Astrocyte (in vitro differentiated cells and primary cell): ENCODE measurements around the gene RAB17. TPM values are rescaled to one million over a fixed set of nuclear protein-coding genes. Genes with fewer than 3 reads are reported as not detected.

Source experiments
- DNase-seq: peaks from one replicate; pipeline ENCODE4 v3.0.0-alpha.2; 2010; ENCODE audit warnings: low read depth
- FAIRE-seq: peaks from 2 replicates; lab custom pipeline; 2011; peaks lifted over from hg19 to GRCh38; lab: Jason Lieb, UNC
- H2AFZ ChIP-seq: 2 replicates; pipeline ENCODE4 v1.6.0; 2012; ENCODE audit warnings: low read depth, low read length, inconsistent platforms
- H3K27ac ChIP-seq: 2 replicates; pipeline ENCODE4 v1.5.1; 2011; ENCODE audit warnings: low read depth, low read length, inconsistent platforms
- H3K27me3 ChIP-seq: 2 replicates; pipeline ENCODE4 v1.6.0; 2011; ENCODE audit warnings: low read length, inconsistent platforms; ENCODE audit not compliant: insufficient read depth
- H3K36me3 ChIP-seq: 2 replicates; pipeline ENCODE4 v1.5.1; 2011; ENCODE audit warnings: low read length, inconsistent platforms; ENCODE audit not compliant: insufficient read depth
- H3K4me1 ChIP-seq: 2 replicates; pipeline ENCODE4 v1.5.1; 2011; ENCODE audit warnings: low read length, inconsistent platforms; ENCODE audit not compliant: insufficient read depth
- H3K4me2 ChIP-seq: 2 replicates; pipeline ENCODE4 v1.6.0; 2012; ENCODE audit warnings: low read length, inconsistent platforms
- H3K4me3 ChIP-seq: 2 replicates; pipeline ENCODE4 v1.5.1; 2011; ENCODE audit warnings: low read depth, mild to moderate bottlenecking, low read length, inconsistent platforms; ENCODE audit not compliant: insufficient read depth
- H3K79me2 ChIP-seq: 2 replicates; pipeline ENCODE4 v1.6.0; 2012; ENCODE audit warnings: mild to moderate bottlenecking, low read length, inconsistent platforms; ENCODE audit not compliant: insufficient read depth
- H3K9ac ChIP-seq: 2 replicates; pipeline ENCODE4 v1.6.0; 2012; ENCODE audit warnings: mild to moderate bottlenecking, low read length, inconsistent platforms
- H3K9me3 ChIP-seq: 2 replicates; pipeline ENCODE4 v1.5.1; 2012; ENCODE audit warnings: low read depth, mild to moderate bottlenecking, low read length, inconsistent platforms; ENCODE audit not compliant: insufficient read depth
- H4K20me1 ChIP-seq: 2 replicates; pipeline ENCODE4 v1.6.0; 2012; ENCODE audit warnings: low read length, inconsistent platforms; ENCODE audit not compliant: insufficient read depth
- H3K27ac Mint-ChIP-seq: one replicate; pipeline ENCODE4 v1.8.0; 2021; ENCODE audit warnings: mild to moderate bottlenecking, mixed read lengths; ENCODE audit not compliant: unreplicated experiment
- H3K27me3 Mint-ChIP-seq: one replicate; pipeline ENCODE4 v1.8.0; 2021; ENCODE audit warnings: low read depth, mixed read lengths; ENCODE audit not compliant: unreplicated experiment
- H3K36me3 Mint-ChIP-seq: one replicate; pipeline ENCODE4 v1.8.0; 2021; ENCODE audit warnings: low read depth, mixed read lengths; ENCODE audit not compliant: unreplicated experiment
- H3K4me1 Mint-ChIP-seq: one replicate; pipeline ENCODE4 v1.8.0; 2021; ENCODE audit warnings: low read depth, mixed read lengths; ENCODE audit not compliant: unreplicated experiment
- H3K4me3 Mint-ChIP-seq: one replicate; pipeline ENCODE4 v1.8.0; 2021; ENCODE audit warnings: mild to moderate bottlenecking, moderate library complexity, mixed read lengths; ENCODE audit not compliant: unreplicated experiment
- H3K9me3 Mint-ChIP-seq: one replicate; pipeline ENCODE4 v1.8.0; 2021; ENCODE audit warnings: mild to moderate bottlenecking, mixed read lengths; ENCODE audit not compliant: unreplicated experiment
- EZH2 ChIP-seq: IDR thresholded peaks from 2 replicates; pipeline ENCODE4 v1.6.1; 2012; ENCODE audit warnings: mild to moderate bottlenecking, low read length, inconsistent platforms; ENCODE audit not compliant: insufficient read depth
- total RNA-seq: library from RNA; stranded (reverse); gene quantifications from 2 replicates; pipeline ENCODE4 v1.2.1, GENCODE V29; 2021
- TF ChIP-seq, protein P1 (sequence below): IDR thresholded peaks from 2 replicates; pipeline ENCODE4 v1.5.1; 2011; ENCODE audit warnings: low read depth, mild to moderate bottlenecking, inconsistent platforms, low read length, moderate library complexity; ENCODE audit not compliant: insufficient read depth

Gene RAB17
- total RNA-seq, 1 donor from 2014 or later, result 1.4 TPM

DNA sequence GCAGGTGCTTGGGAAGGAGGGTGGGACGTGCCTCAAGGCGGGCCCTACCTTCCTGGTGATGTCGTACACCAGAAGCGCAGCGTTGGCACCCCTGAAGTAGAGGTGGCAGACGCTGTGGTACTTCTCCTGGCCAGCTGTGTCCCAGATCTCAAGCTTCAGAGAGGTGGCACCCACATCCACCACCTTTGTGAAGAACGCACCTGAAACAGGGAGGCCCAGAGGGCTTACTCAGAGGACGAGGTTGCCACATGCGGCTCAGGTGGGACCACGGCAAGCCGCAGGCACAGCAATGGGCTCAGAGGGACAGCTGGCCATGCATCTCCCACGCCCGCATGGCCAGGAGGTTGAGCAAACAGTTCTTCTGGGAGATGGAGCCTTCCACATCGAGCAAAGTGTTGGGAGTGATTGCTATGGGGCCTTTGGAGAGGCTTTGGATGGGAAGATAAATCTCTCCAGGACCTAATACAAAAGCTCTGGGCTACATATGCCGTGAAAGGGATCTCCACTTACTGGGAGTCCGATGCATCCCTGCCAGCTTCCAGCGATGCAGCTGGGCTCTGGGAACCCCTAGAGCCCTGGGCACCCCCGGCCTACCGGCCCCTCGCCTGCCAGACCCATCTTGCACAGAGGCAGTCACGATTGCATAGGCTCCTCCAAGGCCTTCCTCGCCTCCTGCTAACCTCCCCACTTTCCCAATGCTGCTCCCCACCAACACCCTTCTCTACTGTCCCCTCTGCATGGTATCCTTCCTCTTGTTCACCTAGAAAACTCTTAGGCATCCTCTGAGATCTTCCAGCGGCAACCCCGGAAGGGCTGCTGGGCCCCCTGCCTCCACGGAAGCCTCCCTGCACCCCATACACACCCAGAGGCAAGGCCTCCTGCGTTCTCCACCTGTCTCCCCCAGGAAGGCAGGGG lies 12.3 kb downstream of the RAB17 start:
- H3K9me3 ChIP-seq, result no peaks in the 10 kb centered on the region
- DNase-seq (no peak), FAIRE-seq (no peak)

DNA sequence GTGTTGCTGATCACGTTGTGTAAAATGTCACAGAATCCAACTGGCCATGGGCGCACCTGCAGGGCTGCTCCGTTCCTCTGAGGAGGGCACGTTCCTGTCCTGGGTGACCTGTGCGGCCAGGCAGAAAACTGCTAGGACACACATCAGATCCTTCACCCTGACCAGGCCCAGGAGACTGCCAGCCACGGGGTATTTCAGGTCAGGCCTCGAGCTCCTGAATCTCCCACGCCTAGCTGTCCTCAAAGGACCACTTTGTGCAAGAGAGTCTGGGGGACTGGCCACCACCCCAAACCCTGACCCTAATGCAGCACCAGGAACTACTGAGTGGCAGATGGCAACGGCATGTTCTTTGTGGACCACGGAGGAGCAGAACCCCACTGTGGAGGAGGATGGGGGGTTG lies 13.1 kb downstream of the RAB17 start:
- Histone ChIP-seq H3K27ac (no peak overlapping the region), H3K36me3 (no peaks in the 10 kb centered on the region), H3K4me1 (peaks cover 7% of the 10 kb centered on the region), H3K9me3 (no peaks in the 10 kb centered on the region), H3K27me3 (peaks cover 6% of the 10 kb centered on the region), H3K79me2 (no peaks in the 10 kb centered on the region), H3K9ac (no peak overlapping the region), H2AFZ (no peak overlapping the region), H4K20me1 (no peaks in the 10 kb centered on the region), H3K4me3 (no peak overlapping the region), H3K4me2 (no peak overlapping the region)
- FAIRE-seq, result no peak
- Mint-ChIP-seq H3K4me1 (peaks cover 2% of the 10 kb centered on the region), H3K9me3 (no peaks in the 10 kb centered on the region), H3K36me3 (peaks cover 1% of the 10 kb centered on the region), H3K27me3 (peaks cover 25% of the 10 kb centered on the region), H3K27ac (no peak overlapping the region), H3K4me3 (no peak overlapping the region)
- no peak for DNase-seq
- TF ChIP-seq EZH2, result no peak
- TF ChIP-seq, protein P1, sequence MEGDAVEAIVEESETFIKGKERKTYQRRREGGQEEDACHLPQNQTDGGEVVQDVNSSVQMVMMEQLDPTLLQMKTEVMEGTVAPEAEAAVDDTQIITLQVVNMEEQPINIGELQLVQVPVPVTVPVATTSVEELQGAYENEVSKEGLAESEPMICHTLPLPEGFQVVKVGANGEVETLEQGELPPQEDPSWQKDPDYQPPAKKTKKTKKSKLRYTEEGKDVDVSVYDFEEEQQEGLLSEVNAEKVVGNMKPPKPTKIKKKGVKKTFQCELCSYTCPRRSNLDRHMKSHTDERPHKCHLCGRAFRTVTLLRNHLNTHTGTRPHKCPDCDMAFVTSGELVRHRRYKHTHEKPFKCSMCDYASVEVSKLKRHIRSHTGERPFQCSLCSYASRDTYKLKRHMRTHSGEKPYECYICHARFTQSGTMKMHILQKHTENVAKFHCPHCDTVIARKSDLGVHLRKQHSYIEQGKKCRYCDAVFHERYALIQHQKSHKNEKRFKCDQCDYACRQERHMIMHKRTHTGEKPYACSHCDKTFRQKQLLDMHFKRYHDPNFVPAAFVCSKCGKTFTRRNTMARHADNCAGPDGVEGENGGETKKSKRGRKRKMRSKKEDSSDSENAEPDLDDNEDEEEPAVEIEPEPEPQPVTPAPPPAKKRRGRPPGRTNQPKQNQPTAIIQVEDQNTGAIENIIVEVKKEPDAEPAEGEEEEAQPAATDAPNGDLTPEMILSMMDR, result no peak

More for the DNA sequence above, 12.3 kb downstream of the RAB17 start:
- Mint-ChIP-seq H3K36me3 (peaks cover 1% of the 10 kb centered on the region), H3K9me3 (no peaks in the 10 kb centered on the region), H3K4me1 (no peaks in the 10 kb centered on the region), H3K27me3 (peaks cover 25% of the 10 kb centered on the region), H3K4me3 (no peak overlapping the region), H3K27ac (peak overlapping the region; percentile 20)
- H3K9ac ChIP-seq, result no peak overlapping the region
- H3K4me1 ChIP-seq, result peaks cover 6% of the 10 kb centered on the region
- no peak overlapping the region for H2AFZ ChIP-seq
- no peak overlapping the region for H3K27ac ChIP-seq
- H3K27me3 ChIP-seq, result peaks cover 6% of the 10 kb centered on the region
- H3K79me2 ChIP-seq, result no peaks in the 10 kb centered on the region
- H4K20me1 ChIP-seq, result no peaks in the 10 kb centered on the region
- H3K36me3 ChIP-seq, result no peaks in the 10 kb centered on the region
- TF ChIP-seq, protein P1, result no peak
- no peak for TF ChIP-seq EZH2
- H3K4me3 ChIP-seq, result no peak overlapping the region
- H3K4me2 ChIP-seq, result no peak overlapping the region

DNA sequence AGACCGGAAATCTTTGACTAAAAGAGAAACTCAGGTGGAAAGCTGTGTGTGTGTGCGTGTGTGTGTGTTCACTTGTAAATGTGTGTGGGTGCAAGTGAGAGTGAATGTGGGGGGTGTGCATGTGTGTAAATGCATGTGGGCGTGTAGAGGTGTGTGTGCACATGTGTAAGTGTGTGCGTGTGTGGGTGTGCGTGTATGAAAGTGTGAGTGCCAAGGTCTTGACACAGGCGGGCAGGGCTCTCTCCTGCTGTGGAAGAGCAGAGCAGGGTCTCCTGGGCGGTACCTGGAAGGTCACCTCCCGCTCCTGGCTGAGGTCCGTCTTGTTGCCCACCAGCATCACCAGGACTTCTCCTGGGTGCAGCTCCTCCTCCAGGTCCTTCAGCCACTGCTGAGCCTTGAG lies 13.6 kb downstream of the RAB17 start:
- Histone ChIP-seq H3K4me3 (no peak overlapping the region), H3K36me3 (no peaks in the 10 kb centered on the region), H3K27ac (no peak overlapping the region), H2AFZ (no peak overlapping the region), H4K20me1 (no peaks in the 10 kb centered on the region), H3K9ac (no peak overlapping the region), H3K4me1 (peaks cover 11% of the 10 kb centered on the region), H3K4me2 (no peak overlapping the region), H3K79me2 (no peaks in the 10 kb centered on the region), H3K27me3 (peaks cover 6% of the 10 kb centered on the region), H3K9me3 (no peaks in the 10 kb centered on the region)
- Mint-ChIP-seq H3K36me3 (peaks cover 1% of the 10 kb centered on the region), H3K27me3 (peaks cover 25% of the 10 kb centered on the region), H3K4me3 (no peak overlapping the region), H3K4me1 (peaks cover 4% of the 10 kb centered on the region), H3K9me3 (no peaks in the 10 kb centered on the region), H3K27ac (no peak overlapping the region)
- no peak for DNase-seq
- no peak for FAIRE-seq
- no peak for TF ChIP-seq EZH2
- TF ChIP-seq, protein P1, result no peak
